Fibroblast of the conjunctiva (primary cell): Measurements from ENCODE around the gene HHATL.

ENCODE experiments used
- DNase-seq: peaks from one replicate; pipeline ENCODE4 v3.0.0-alpha.2; 2010; ENCODE audit warnings: low read depth

The HHATL gene

GRCh38 chr3:42652611-42653302 is 49.8 kb downstream of the HHATL start:
- DNase-seq = peak; percentile 57

GRCh38 chr3:42652251-42652610 is 50.4 kb downstream of the HHATL start:
- DNase-seq = no peak

GRCh38 chr3:42651248-42652091 is 51.1 kb downstream of the HHATL start:
- no peak for DNase-seq

- no peak for DNase-seq
Observed at GRCh38 chr3:42649783-42650182, 52.8 kb downstream of the HHATL start.

- no peak for DNase-seq
Observed at GRCh38 chr3:42649006-42649405, 53.6 kb downstream of the HHATL start.

GRCh38 chr3:42647821-42648459 is 54.7 kb downstream of the HHATL start:
- no peak for DNase-seq
